HepG2 (cell line): ENCODE results near the gene NIP7. TPM values are rescaled to one million over a fixed set of nuclear protein-coding genes. Genes with fewer than 3 reads are reported as not detected.

Experiments
- ATAC-seq: fragments of 200-7000 bp; cut with Tn5 transposase; 3 replicates; pipeline ENCODE4 v1.9.1; 2020; ENCODE audit warnings: mild to moderate bottlenecking, moderate library complexity
- BruUV-seq: library from RNA; stranded (reverse); fragments of 400-500 nt; replicated peaks from 2 replicates; lab custom pipeline; 2021; lab: Mats Ljungman, UMichigan
- CTCF ChIA-PET: fragments of 300-600 bp; formaldehyde crosslinking; extraction: SDS; loops from one replicate; lab custom pipeline; 2021; ENCODE audit warnings: low total read pairs, inconsistent platforms, low intra/inter-chr PET ratio; lab: Yijun Ruan, JAX
- POLR2A ChIA-PET: fragments of 350-600 bp; sonication (Branson Sonifier 250); formaldehyde crosslinking; loops from one replicate; lab custom pipeline; 2020; ENCODE audit warnings: antibody characterized with exemption, inconsistent platforms; lab: Yijun Ruan, JAX
- DNase-seq: peaks from one replicate; pipeline ENCODE4 v3.0.0-alpha.2; 2015; ENCODE audit warnings: low spot score
- FAIRE-seq: peaks from 3 replicates; lab custom pipeline; 2011; peaks lifted over from hg19 to GRCh38; lab: Jason Lieb, UNC
- H2AFZ ChIP-seq: one replicate; pipeline ENCODE4 v1.6.1; 2011; ENCODE audit warnings: low read length, inconsistent platforms
- H3K27ac ChIP-seq: fragments of 300-600 bp; 3 replicates; pipeline ENCODE4 v1.8.0; 2011; ENCODE audit warnings: mixed run types, mild to moderate bottlenecking, mixed read lengths, low read length, inconsistent platforms; ENCODE audit not compliant: insufficient read depth; ENCODE audit errors: extremely low read length
- H3K27me3 ChIP-seq, 2 experiments: fragments of 200-600 bp in 1 of 2; 2 replicates in 1 of 2; 3 replicates in 1 of 2; pipeline versions ENCODE4 v1.6.0 to v1.8.0; 2011; ENCODE audit warnings: low read length in 2 of 2, mild to moderate bottlenecking in 2 of 2, moderate library complexity in 2 of 2, inconsistent platforms in 1 of 2; ENCODE audit not compliant: insufficient read depth in 2 of 2, control insufficient read depth in 1 of 2
- H3K36me3 ChIP-seq, 2 experiments: fragments of 200-600 bp in 1 of 2; replicated peaks in 1 of 2; 2 replicates in 1 of 2; 3 replicates in 1 of 2; pipeline versions ENCODE4 v1.5.1 to v1.8.0; 2011; ENCODE audit warnings: low read length in 2 of 2, inconsistent platforms in 1 of 2; ENCODE audit not compliant: insufficient read depth in 2 of 2, control insufficient read depth in 1 of 2
- H3K4me1 ChIP-seq: 2 replicates; pipeline ENCODE4 v1.5.1; 2012; ENCODE audit warnings: low read length, inconsistent platforms; ENCODE audit not compliant: insufficient read depth
- H3K4me2 ChIP-seq: 2 replicates; pipeline ENCODE4 v1.6.0; 2011; ENCODE audit warnings: low read depth, low read length, inconsistent platforms
- H3K4me3 ChIP-seq, 3 experiments: fragments of 200-600 bp in 1 of 3; sonication (generic), shearing (Covaris generic) in 1 of 3; replicated peaks in 1 of 3; 2 replicates each; pipeline ENCODE4 v1.5.1; 2011 to 2016; ENCODE audit warnings: low read length in 3 of 3, inconsistent platforms in 2 of 3, low read depth in 2 of 3, mild to moderate bottlenecking in 2 of 3, control low read depth in 1 of 3, mixed read lengths in 1 of 3; ENCODE audit not compliant: insufficient read depth in 1 of 3
- H3K79me2 ChIP-seq: one replicate; pipeline ENCODE4 v1.6.1; 2011; ENCODE audit warnings: low read length, inconsistent platforms; ENCODE audit not compliant: insufficient read depth
- H3K9ac ChIP-seq: 2 replicates; pipeline ENCODE4 v1.6.0; 2011; ENCODE audit warnings: mild to moderate bottlenecking, low read depth, low read length, inconsistent platforms; ENCODE audit not compliant: insufficient read depth
- H3K9me3 ChIP-seq: 2 replicates; pipeline ENCODE4 v1.5.1; 2012; ENCODE audit warnings: mild to moderate bottlenecking, low read length
- H4K20me1 ChIP-seq: 2 replicates; pipeline ENCODE4 v1.6.0; 2011; ENCODE audit warnings: inconsistent platforms, mild to moderate bottlenecking, low read length, moderate library complexity; ENCODE audit not compliant: insufficient read depth
- AGO1 ChIP-seq: fragments of 200-400 bp; formaldehyde crosslinking; IDR thresholded peaks from 2 replicates; pipeline ENCODE4 v1.6.1; 2017; ENCODE audit warnings: mild to moderate bottlenecking, low read depth, low read length, moderate library complexity; ENCODE audit not compliant: poor library complexity, severe bottlenecking
- AGO2 ChIP-seq: fragments of 200-400 bp; formaldehyde crosslinking; optimal IDR thresholded peaks from 2 replicates; pipeline ENCODE3; 2017; ENCODE audit warnings: mild to moderate bottlenecking, low read depth, low read length, moderate library complexity
- DNMT1 ChIP-seq: sonication (generic); formaldehyde crosslinking; IDR thresholded peaks from 2 replicates; pipeline ENCODE4 v1.5.1; 2020; ENCODE audit warnings: mild to moderate bottlenecking, missing genetic modification reagents
- IKZF4 ChIP-seq: sonication (generic); formaldehyde crosslinking; IDR thresholded peaks from 2 replicates; pipeline ENCODE4 v1.5.1; 2020; ENCODE audit warnings: borderline replicate concordance, mild to moderate bottlenecking, low read depth, missing genetic modification reagents; ENCODE audit errors: not compliant biosample characterization
- PHF5A ChIP-seq: IDR thresholded peaks from one replicate; pipeline ENCODE4 v1.6.1; 2018; ENCODE audit warnings: low read depth, missing genetic modification reagents; ENCODE audit not compliant: unreplicated experiment
- PPARG ChIP-seq: conservative IDR thresholded peaks from 2 replicates; pipeline ENCODE4 v1.6.1; 2016; ENCODE audit warnings: missing biosample characterization, missing genetic modification reagents
- ZNF335 ChIP-seq: sonication (generic); formaldehyde crosslinking; IDR thresholded peaks from 2 replicates; pipeline ENCODE4 v1.4.0; 2020; ENCODE audit warnings: missing genetic modification reagents
- ZNF660 ChIP-seq: sonication (generic); formaldehyde crosslinking; IDR thresholded peaks from 2 replicates; pipeline ENCODE4 v1.5.1; 2020; ENCODE audit warnings: mild to moderate bottlenecking, low read depth, missing genetic modification reagents, borderline replicate concordance
- ZNF776 ChIP-seq: sonication (generic); formaldehyde crosslinking; IDR thresholded peaks from 2 replicates; pipeline ENCODE4 v1.4.0; 2020; ENCODE audit warnings: mild to moderate bottlenecking, missing genetic modification reagents
- ZNF839 ChIP-seq: sonication (generic); formaldehyde crosslinking; IDR thresholded peaks from 2 replicates; pipeline ENCODE4 v1.4.0; 2020; ENCODE audit warnings: missing genetic modification reagents, mild to moderate bottlenecking, borderline replicate concordance
- WGBS: methylation state at CpG from one replicate; pipeline ENCODE4 v1.1.6; 2017; ENCODE audit warnings: low lambda C conversion rate; 5-methylcytosine and 5-hydroxymethylcytosine counted together
- in situ Hi-C: cut with HindIII; loops from 2 replicates; pipeline ENCODE4 v1.10.0; 2017; ENCODE audit warnings: low pct_unique_long_range_greater_than_20kb; ENCODE audit not compliant: extremely low pct_ligation_motif_present
- intact Hi-C: fragments of 100-400 bp; cut with micrococcal nuclease; formaldehyde crosslinking; loops from one replicate; pipeline ENCODE4 v1.10.0; 2022; ENCODE audit not compliant: unreplicated experiment
- polyA plus RNA-seq, 8 experiments: library from polyadenylated mRNA; depleted of rRNA in 3 of 8; stranded (reverse) in 7 of 8; unstranded in 1 of 8; fragments of >200 nt; fragmentation: Illumina TruSeq in 4 of 8; extraction: Trizol in 4 of 8; gene quantifications; 2 replicates each; pipeline versions ENCODE4 v1.2.1 to v1.2.3, GENCODE V29; 2011 to 2016; ENCODE audit warnings: low read depth in 4 of 8, missing spikeins in 1 of 8, mixed read lengths in 1 of 8; ENCODE audit not compliant: insufficient read depth in 1 of 8
- total RNA-seq, 5 experiments: library from RNA; depleted of rRNA; stranded (reverse); fragments of >200 nt; fragmentation: Illumina TruSeq; extraction: Trizol; gene quantifications; 2 replicates each; pipeline ENCODE4 v1.2.3, GENCODE V29; 2016; ENCODE audit warnings: low read depth in 1 of 5
- TF ChIP-seq, protein P1 (sequence below): sonication (generic); formaldehyde crosslinking; IDR thresholded peaks from 2 replicates; pipeline ENCODE4 v1.5.1; 2020; ENCODE audit warnings: missing genetic modification reagents, mild to moderate bottlenecking, borderline replicate concordance
- TF ChIP-seq, protein P2 (sequence below), 2 experiments: sonication (generic) in 1 of 2; formaldehyde crosslinking in 1 of 2; IDR thresholded peaks; 2 replicates each; pipeline versions ENCODE4 v1.4.0 to v1.6.1; 2018 to 2020; ENCODE audit warnings: missing genetic modification reagents in 2 of 2, borderline replicate concordance in 1 of 2, low read depth in 1 of 2, mild to moderate bottlenecking in 1 of 2, missing biosample characterization in 1 of 2
- TF ChIP-seq, protein P3 (sequence below): sonication (generic); formaldehyde crosslinking; IDR thresholded peaks from 2 replicates; pipeline ENCODE4 v1.5.1; 2020; ENCODE audit warnings: mild to moderate bottlenecking, missing genetic modification reagents, moderate library complexity

NIP7 gene
- total and polyA plus RNA-seq, 2 of the 13 experiments (the other 11 are each of a cell fraction or from before 2014, with no cell fraction given), result 15.3 to 114 TPM

DNA sequence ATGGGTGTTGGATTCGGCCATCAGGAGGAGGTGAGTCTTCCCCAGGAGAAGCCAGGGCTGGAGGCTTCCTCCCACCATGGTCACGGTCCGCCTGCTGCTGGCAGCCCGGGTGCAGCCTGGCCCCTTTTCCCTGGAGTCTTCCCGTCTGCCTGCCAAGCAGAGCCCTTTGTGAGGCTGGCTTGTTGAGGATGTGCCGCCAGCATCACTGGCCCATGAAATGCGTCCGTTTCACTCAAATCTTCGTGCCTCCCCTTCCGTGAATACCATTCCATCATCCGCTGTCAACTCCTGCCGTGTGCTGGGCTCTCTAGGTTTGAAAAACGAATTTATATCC is 18.9 kb upstream of the NIP7 start (continued):
- no peak for TF ChIP-seq PPARG

DNA sequence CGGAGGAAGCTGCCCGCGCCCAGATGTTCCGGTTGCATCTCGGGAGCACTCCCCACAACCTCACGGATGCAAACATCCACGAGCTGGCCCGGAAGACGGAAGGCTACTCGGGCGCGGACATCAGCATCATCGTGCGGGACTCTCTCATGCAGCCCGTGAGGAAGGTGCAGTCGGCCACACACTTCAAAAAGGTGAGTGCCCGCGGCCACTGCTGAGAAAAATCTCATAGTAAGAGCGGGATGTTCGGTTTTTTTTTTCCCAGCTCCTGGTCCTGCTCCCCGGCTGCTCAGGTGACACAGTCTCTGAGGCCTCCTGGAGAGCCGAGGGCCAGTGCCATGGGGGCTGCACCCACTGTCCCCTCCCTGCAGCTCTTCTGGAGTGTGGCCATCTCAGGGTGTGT is 18.5 kb upstream of the NIP7 start:
- peaks cover 20% of the 10 kb centered on the region for H3K79me2 ChIP-seq
- H4K20me1 ChIP-seq, result peaks cover 10% of the 10 kb centered on the region
- 97% methylated on average over 22 of the region's 22 CpGs for WGBS
- ChIA-PET POLR2A (no interaction called here), CTCF (no interaction called here)
- H3K27me3 ChIP-seq, result no peaks in the 10 kb centered on the region
- no peak overlapping the region for H3K27ac ChIP-seq
- H3K4me2 ChIP-seq, result no peak overlapping the region
- no TSS peak for BruUV-seq
- FAIRE-seq, result no peak
- intact Hi-C loops (no loop called here), in situ Hi-C loops (no loop called here)
- H3K36me3 ChIP-seq, result peaks cover 53 to 82% of the 10 kb centered on the region in 2 experiments
- no peak overlapping the region for H2AFZ ChIP-seq
- DNase-seq, result no peak
- peaks cover 22% of the 10 kb centered on the region for H3K4me1 ChIP-seq
- ATAC-seq, result no peak
- H3K4me3 ChIP-seq, result no peak overlapping the region
- H3K9ac ChIP-seq, result no peak overlapping the region
- no peaks in the 10 kb centered on the region for H3K9me3 ChIP-seq
- TF ChIP-seq, protein P1, sequence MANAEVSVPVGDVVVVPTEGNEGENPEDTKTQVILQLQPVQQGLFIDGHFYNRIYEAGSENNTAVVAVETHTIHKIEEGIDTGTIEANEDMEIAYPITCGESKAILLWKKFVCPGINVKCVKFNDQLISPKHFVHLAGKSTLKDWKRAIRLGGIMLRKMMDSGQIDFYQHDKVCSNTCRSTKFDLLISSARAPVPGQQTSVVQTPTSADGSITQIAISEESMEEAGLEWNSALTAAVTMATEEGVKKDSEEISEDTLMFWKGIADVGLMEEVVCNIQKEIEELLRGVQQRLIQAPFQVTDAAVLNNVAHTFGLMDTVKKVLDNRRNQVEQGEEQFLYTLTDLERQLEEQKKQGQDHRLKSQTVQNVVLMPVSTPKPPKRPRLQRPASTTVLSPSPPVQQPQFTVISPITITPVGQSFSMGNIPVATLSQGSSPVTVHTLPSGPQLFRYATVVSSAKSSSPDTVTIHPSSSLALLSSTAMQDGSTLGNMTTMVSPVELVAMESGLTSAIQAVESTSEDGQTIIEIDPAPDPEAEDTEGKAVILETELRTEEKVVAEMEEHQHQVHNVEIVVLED, result no peak
- TF ChIP-seq, protein P2, sequence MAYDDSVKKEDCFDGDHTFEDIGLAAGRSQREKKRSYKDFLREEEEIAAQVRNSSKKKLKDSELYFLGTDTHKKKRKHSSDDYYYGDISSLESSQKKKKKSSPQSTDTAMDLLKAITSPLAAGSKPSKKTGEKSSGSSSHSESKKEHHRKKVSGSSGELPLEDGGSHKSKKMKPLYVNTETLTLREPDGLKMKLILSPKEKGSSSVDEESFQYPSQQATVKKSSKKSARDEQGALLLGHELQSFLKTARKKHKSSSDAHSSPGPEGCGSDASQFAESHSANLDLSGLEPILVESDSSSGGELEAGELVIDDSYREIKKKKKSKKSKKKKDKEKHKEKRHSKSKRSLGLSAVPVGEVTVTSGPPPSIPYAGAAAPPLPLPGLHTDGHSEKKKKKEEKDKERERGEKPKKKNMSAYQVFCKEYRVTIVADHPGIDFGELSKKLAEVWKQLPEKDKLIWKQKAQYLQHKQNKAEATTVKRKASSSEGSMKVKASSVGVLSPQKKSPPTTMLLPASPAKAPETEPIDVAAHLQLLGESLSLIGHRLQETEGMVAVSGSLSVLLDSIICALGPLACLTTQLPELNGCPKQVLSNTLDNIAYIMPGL (CRISPR knock-in tag; IDR thresholded peaks at IDR 0.05; ENCODE audit: borderline replicate concordance in 1 of 2, low read depth in 1 of 2), result no peak
- no peak for TF ChIP-seq ZNF660 (CRISPR knock-in tag)
- TF ChIP-seq AGO1, result peak; percentile 31
- no peak for TF ChIP-seq IKZF4 (CRISPR knock-in tag)
- no peak for TF ChIP-seq ZNF839 (CRISPR knock-in tag)
- no peak for TF ChIP-seq PHF5A (CRISPR knock-in tag)
- no peak for TF ChIP-seq ZNF335 (CRISPR knock-in tag)
- TF ChIP-seq, protein P3, sequence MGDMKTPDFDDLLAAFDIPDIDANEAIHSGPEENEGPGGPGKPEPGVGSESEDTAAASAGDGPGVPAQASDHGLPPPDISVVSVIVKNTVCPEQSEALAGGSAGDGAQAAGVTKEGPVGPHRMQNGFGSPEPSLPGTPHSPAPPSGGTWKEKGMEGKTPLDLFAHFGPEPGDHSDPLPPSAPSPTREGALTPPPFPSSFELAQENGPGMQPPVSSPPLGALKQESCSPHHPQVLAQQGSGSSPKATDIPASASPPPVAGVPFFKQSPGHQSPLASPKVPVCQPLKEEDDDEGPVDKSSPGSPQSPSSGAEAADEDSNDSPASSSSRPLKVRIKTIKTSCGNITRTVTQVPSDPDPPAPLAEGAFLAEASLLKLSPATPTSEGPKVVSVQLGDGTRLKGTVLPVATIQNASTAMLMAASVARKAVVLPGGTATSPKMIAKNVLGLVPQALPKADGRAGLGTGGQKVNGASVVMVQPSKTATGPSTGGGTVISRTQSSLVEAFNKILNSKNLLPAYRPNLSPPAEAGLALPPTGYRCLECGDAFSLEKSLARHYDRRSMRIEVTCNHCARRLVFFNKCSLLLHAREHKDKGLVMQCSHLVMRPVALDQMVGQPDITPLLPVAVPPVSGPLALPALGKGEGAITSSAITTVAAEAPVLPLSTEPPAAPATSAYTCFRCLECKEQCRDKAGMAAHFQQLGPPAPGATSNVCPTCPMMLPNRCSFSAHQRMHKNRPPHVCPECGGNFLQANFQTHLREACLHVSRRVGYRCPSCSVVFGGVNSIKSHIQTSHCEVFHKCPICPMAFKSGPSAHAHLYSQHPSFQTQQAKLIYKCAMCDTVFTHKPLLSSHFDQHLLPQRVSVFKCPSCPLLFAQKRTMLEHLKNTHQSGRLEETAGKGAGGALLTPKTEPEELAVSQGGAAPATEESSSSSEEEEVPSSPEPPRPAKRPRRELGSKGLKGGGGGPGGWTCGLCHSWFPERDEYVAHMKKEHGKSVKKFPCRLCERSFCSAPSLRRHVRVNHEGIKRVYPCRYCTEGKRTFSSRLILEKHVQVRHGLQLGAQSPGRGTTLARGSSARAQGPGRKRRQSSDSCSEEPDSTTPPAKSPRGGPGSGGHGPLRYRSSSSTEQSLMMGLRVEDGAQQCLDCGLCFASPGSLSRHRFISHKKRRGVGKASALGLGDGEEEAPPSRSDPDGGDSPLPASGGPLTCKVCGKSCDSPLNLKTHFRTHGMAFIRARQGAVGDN (CRISPR knock-in tag), result 0 out of 2 replicates have a peak, but pooled peaks have one; percentile 19
- TF ChIP-seq AGO2, result peak; percentile 93
- TF ChIP-seq ZNF776, result no peak
- TF ChIP-seq DNMT1 (CRISPR knock-in tag), result no peak
